CD14-positive monocyte (primary cell): Measurements from ENCODE around the gene PSPC1. TPM values are rescaled to one million over a fixed set of nuclear protein-coding genes. Genes with fewer than 3 reads are reported as not detected.
"Not testable (repeated sequence)": the region's sequence is repeated elsewhere in the genome, so short reads cannot be mapped to it uniquely, and the experiment has no call there.

Experiments
- DNase-seq, 3 donors: peaks; one replicate each; pipeline ENCODE4 v3.0.0-alpha.2; 2011 to 2022
- H2AFZ ChIP-seq: 2 replicates; pipeline ENCODE4 v1.6.0; 2012; ENCODE audit warnings: mild to moderate bottlenecking, low read depth, low read length, inconsistent platforms; ENCODE audit not compliant: insufficient read depth, poor library complexity, severe bottlenecking
- H3K27ac ChIP-seq, 2 donors: 1 replicate in 1 of 2; 2 replicates in 1 of 2; pipeline ENCODE4 v1.5.1; 2012 to 2013; ENCODE audit warnings: low read length in 2 of 2, control low read depth in 1 of 2, inconsistent platforms in 1 of 2, low read depth in 1 of 2, mild to moderate bottlenecking in 1 of 2
- H3K27me3 ChIP-seq, 2 donors: one replicate each; pipeline versions ENCODE4 v1.6.0 to v1.6.1; 2011 to 2013; ENCODE audit warnings: low read length in 2 of 2; ENCODE audit not compliant: control insufficient read depth in 2 of 2, insufficient read depth in 2 of 2
- H3K36me3 ChIP-seq, 2 donors: replicated peaks in 1 of 2; 1 replicate in 1 of 2; 2 replicates in 1 of 2; pipeline versions ENCODE4 v1.5.1 to v1.6.1; 2012 to 2013; ENCODE audit warnings: low read length in 2 of 2, control low read depth in 1 of 2, inconsistent platforms in 1 of 2, mild to moderate bottlenecking in 1 of 2; ENCODE audit not compliant: insufficient read depth in 2 of 2, control insufficient read depth in 1 of 2
- H3K4me1 ChIP-seq, 2 donors: 1 replicate in 1 of 2; 2 replicates in 1 of 2; pipeline versions ENCODE4 v1.5.1 to v1.6.1; 2012 to 2013; ENCODE audit warnings: low read length in 2 of 2, control low read depth in 1 of 2, inconsistent platforms in 1 of 2, mild to moderate bottlenecking in 1 of 2, moderate library complexity in 1 of 2; ENCODE audit not compliant: insufficient read depth in 2 of 2, control insufficient read depth in 1 of 2
- H3K4me2 ChIP-seq: replicated peaks from 2 replicates; pipeline ENCODE3; 2012; ENCODE audit warnings: low read length, moderate library complexity, mild to moderate bottlenecking; ENCODE audit not compliant: poor library complexity, severe bottlenecking; ENCODE audit errors: extremely low read depth
- H3K4me3 ChIP-seq, 3 experiments: fragments of 200-600 bp in 1 of 3; sonication (generic) in 1 of 3; replicated peaks in 1 of 3; 1 replicate in 2 of 3; 2 replicates in 1 of 3; pipeline ENCODE4 v1.5.1; 2011 to 2013; ENCODE audit warnings: low read length in 3 of 3, mild to moderate bottlenecking in 3 of 3, control low read depth in 2 of 3, low read depth in 2 of 3, inconsistent platforms in 1 of 3, moderate library complexity in 1 of 3
- H3K79me2 ChIP-seq: 2 replicates; pipeline ENCODE4 v1.6.0; 2012; ENCODE audit warnings: mild to moderate bottlenecking, control low read depth, inconsistent platforms, low read length, moderate library complexity; ENCODE audit not compliant: insufficient read depth
- H3K9ac ChIP-seq: 2 replicates; pipeline ENCODE4 v1.6.0; 2017; ENCODE audit warnings: low read length, mild to moderate bottlenecking; ENCODE audit not compliant: insufficient read depth, poor library complexity, severe bottlenecking
- H3K9me3 ChIP-seq, 2 donors: replicated peaks in 1 of 2; 1 replicate in 1 of 2; 2 replicates in 1 of 2; pipeline versions ENCODE4 v1.5.1 to v1.6.1; 2012 to 2013; ENCODE audit warnings: low read length in 2 of 2, control low read depth in 1 of 2; ENCODE audit not compliant: control insufficient read depth in 1 of 2, insufficient read depth in 1 of 2
- H4K20me1 ChIP-seq: 2 replicates; pipeline ENCODE4 v1.6.0; 2012; ENCODE audit warnings: mild to moderate bottlenecking, low read length, control low read depth, moderate library complexity; ENCODE audit not compliant: insufficient read depth
- H3K27ac Mint-ChIP-seq, 7 donors: one replicate each; pipeline ENCODE4 v1.8.0; 2020; ENCODE audit warnings: mild to moderate bottlenecking in 7 of 7, mixed read lengths in 7 of 7, moderate library complexity in 6 of 7, inconsistent platforms in 2 of 7
- H3K27me3 Mint-ChIP-seq, 3 donors: one replicate each; pipeline ENCODE4 v1.8.0; 2021 to 2022; ENCODE audit warnings: low read depth in 3 of 3, mild to moderate bottlenecking in 3 of 3, mixed read lengths in 3 of 3, moderate library complexity in 3 of 3, inconsistent platforms in 1 of 3
- H3K36me3 Mint-ChIP-seq, 2 donors: one replicate each; pipeline ENCODE4 v1.8.0; 2020; ENCODE audit warnings: mixed read lengths in 2 of 2, inconsistent platforms in 1 of 2, mild to moderate bottlenecking in 1 of 2
- H3K4me1 Mint-ChIP-seq: one replicate; pipeline ENCODE4 v1.8.0; 2020; ENCODE audit warnings: mild to moderate bottlenecking, mixed read lengths
- H3K4me3 Mint-ChIP-seq, 2 donors: one replicate each; pipeline ENCODE4 v1.8.0; 2020; ENCODE audit warnings: mild to moderate bottlenecking in 2 of 2, mixed read lengths in 2 of 2, moderate library complexity in 1 of 2
- H3K9me3 Mint-ChIP-seq, 7 donors: one replicate each; pipeline ENCODE4 v1.8.0; 2020 to 2022; ENCODE audit warnings: mixed read lengths in 7 of 7, mild to moderate bottlenecking in 6 of 7, moderate library complexity in 6 of 7, inconsistent platforms in 2 of 7
- CTCF ChIP-seq: fragments of 200-600 bp; IDR thresholded peaks from one replicate; pipeline ENCODE4 v1.8.0; 2022; ENCODE audit warnings: antibody characterized with exemption, mild to moderate bottlenecking
- WGBS: methylation state at CpG from one replicate; pipeline ENCODE4 v1.1.5; 2013; ENCODE audit warnings: missing lambda C conversion rate; ENCODE audit not compliant: insufficient coverage; 5-methylcytosine and 5-hydroxymethylcytosine counted together
- intact Hi-C, 2 donors: fragments of 100-400 bp; cut with micrococcal nuclease; formaldehyde crosslinking; loops; one replicate each; pipeline versions ENCODE4 v1.15.0 to v1.15.1; 2023
- polyA minus RNA-seq: library from RNA; depleted of rRNA, polyadenylated mRNA; stranded (reverse); fragments of >200 nt; gene quantifications from 2 replicates; pipeline ENCODE4 v1.2.3, GENCODE V29; 2012
- polyA plus RNA-seq, 3 donors: library from polyadenylated mRNA; depleted of rRNA in 1 of 3; unstranded in 2 of 3; stranded (reverse) in 1 of 3; fragments of 300-500 nt in 2 of 3; fragments of >200 nt in 1 of 3; fragmentation: Illumina TruSeq in 2 of 3; gene quantifications; 1 replicate in 2 of 3; 2 replicates in 1 of 3; pipeline ENCODE4 v1.2.3, GENCODE V29; 2012 to 2021
- total RNA-seq, 12 experiments: library from RNA in 1 of 12; stranded (reverse) in 1 of 12; fragments of 120-200 nt in 1 of 12; gene quantifications; one replicate each; pipeline ENCODE4 v1.2.4 and lab custom pipeline; 2013 to 2026; ENCODE audit warnings: mixed read lengths in 6 of 12, inconsistent platforms in 1 of 12

PSPC1 gene, protein sequence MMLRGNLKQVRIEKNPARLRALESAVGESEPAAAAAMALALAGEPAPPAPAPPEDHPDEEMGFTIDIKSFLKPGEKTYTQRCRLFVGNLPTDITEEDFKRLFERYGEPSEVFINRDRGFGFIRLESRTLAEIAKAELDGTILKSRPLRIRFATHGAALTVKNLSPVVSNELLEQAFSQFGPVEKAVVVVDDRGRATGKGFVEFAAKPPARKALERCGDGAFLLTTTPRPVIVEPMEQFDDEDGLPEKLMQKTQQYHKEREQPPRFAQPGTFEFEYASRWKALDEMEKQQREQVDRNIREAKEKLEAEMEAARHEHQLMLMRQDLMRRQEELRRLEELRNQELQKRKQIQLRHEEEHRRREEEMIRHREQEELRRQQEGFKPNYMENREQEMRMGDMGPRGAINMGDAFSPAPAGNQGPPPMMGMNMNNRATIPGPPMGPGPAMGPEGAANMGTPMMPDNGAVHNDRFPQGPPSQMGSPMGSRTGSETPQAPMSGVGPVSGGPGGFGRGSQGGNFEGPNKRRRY
- 62.0 TPM for total RNA-seq (2013)
- polyA plus RNA-seq (10 to 100 TPM; 17.3 to 34.4 (median 19.4) TPM), polyA minus RNA-seq (37.3 and 48.7 TPM in 2 replicates), total RNA-seq (lab: John Stamatoyannopoulos, UW) (75.7 to 112 (median 92.1) reads per million in 11 experiments)

- Histone ChIP-seq H3K9ac (peak within 1 kb of the TSS; percentile 98), H2AFZ (peak within 1 kb of the TSS; percentile 89), H3K4me2 (peak within 1 kb of the TSS; percentile 86), H3K4me3 (peak within 1 kb of the TSS; percentile 97 to 99 (median 98)), H3K4me1 (peaks cover 12 to 16% of the 10 kb centered on the region in 2 donors), H4K20me1 (peaks cover 14% of the 10 kb centered on the region), H3K27ac (peak within 1 kb of the TSS; percentile 98), H3K79me2 (peaks cover 25% of the 10 kb centered on the region)
- H3K4me3 Mint-ChIP-seq, result peak within 1 kb of the TSS; percentile 94 to 97
- peak; percentile 93 to 95 (median 94) for DNase-seq
- H3K9me3 ChIP-seq, H3K27me3 ChIP-seq, H3K9me3 Mint-ChIP-seq, H3K36me3 Mint-ChIP-seq, H3K4me1 Mint-ChIP-seq, H3K27me3 Mint-ChIP-seq, H3K36me3 ChIP-seq: not testable (repeated sequence)
- WGBS, result 7% methylated on average over 27 of the region's 50 CpGs
- intact Hi-C loops, result loop anchor here (5.0 kb wide), 3 partner anchors 79 to 174 kb away; partner anchors contain the start of genes ZMYM5 (in 2 of the 2), MPHOSPH8 (in 1 of the 2) and ZMYM2 (in 1 of the 2)
- H3K27ac Mint-ChIP-seq, result peak within 1 kb of the TSS; percentile 95 to 98 (median 98)
These were observed at the start of gene PSPC1 for GRCh38 chr13:19782727-19783682. Gene PSPC1 (minus strand): TSS chr13:19782945. CDS start chr13:19782757, 188 bp downstream.

- Mint-ChIP-seq H3K4me3 (no peak overlapping the region), H3K4me1 (no peaks in the 10 kb centered on the region), H3K27ac (no peak overlapping the region), H3K9me3 (peaks cover 0 to 6% (median 0%) of the 10 kb centered on the region in 7 donors), H3K27me3 (peaks cover 0 to 2% (median 0%) of the 10 kb centered on the region in 3 donors), H3K36me3 (peaks cover 55 to 70% of the 10 kb centered on the region in 2 donors)
- TF ChIP-seq CTCF, result no peak
- H3K27ac ChIP-seq, result no peak overlapping the region
- no peak for DNase-seq
- H3K4me3 ChIP-seq, result no peak overlapping the region
- H3K9ac ChIP-seq, result no peak overlapping the region
- H3K4me2 ChIP-seq, result no peak overlapping the region
- no peaks in the 10 kb centered on the region for H3K79me2 ChIP-seq
- no peaks in the 10 kb centered on the region for H3K9me3 ChIP-seq
- peaks cover 34 to 64% of the 10 kb centered on the region in 2 donors for H3K36me3 ChIP-seq
- intact Hi-C loops, result no loop called here
- H4K20me1 ChIP-seq, result no peaks in the 10 kb centered on the region
- H2AFZ ChIP-seq, result no peak overlapping the region
- H3K4me1 ChIP-seq, result no peaks in the 10 kb centered on the region
- no CpG with 5 or more reads among the region's 3 CpGs for WGBS
- H3K27me3 ChIP-seq, result no peaks in the 10 kb centered on the region
These were observed 39.9 kb upstream of the PSPC1 start for GRCh38 chr13:19822673-19823072.
